SK-N-SH (cell line): ENCODE data around the gene GHRH. TPM values are rescaled to one million over a fixed set of nuclear protein-coding genes. Genes with fewer than 3 reads are reported as not detected.

Source experiments
- CTCF ChIA-PET: fragments of 300-600, 350-600 bp; formaldehyde crosslinking; extraction: SDS; loops from one replicate; lab custom pipeline; 2021; lab: Yijun Ruan, JAX
- POLR2A ChIA-PET: fragments of 350-600 bp; sonication (Branson Sonifier 250); formaldehyde crosslinking; extraction: SDS; loops from one replicate; lab custom pipeline; 2020; ENCODE audit warnings: antibody characterized with exemption, inconsistent platforms; lab: Yijun Ruan, JAX
- DNase-seq: peaks from one replicate; pipeline ENCODE4 v3.0.0; 2012
- H2AFZ ChIP-seq: fragments of 200-600 bp; sonication (generic); 2 replicates; pipeline ENCODE4 v1.8.1; 2016; ENCODE audit warnings: antibody characterized with exemption, mild to moderate bottlenecking, low read depth
- H3F3A ChIP-seq: fragments of 200-600 bp; sonication (generic); replicated peaks from 2 replicates; pipeline ENCODE3; 2016; ENCODE audit warnings: antibody characterized with exemption, mild to moderate bottlenecking; ENCODE audit not compliant: insufficient read depth
- H3K27ac ChIP-seq, 2 experiments: fragments of 200-500 bp in 1 of 2; fragments of 200-600 bp in 1 of 2; sonication (Bioruptor generic) in 1 of 2; sonication (generic), shearing (Covaris generic) in 1 of 2; 2 replicates each; pipeline versions ENCODE4 v1.5.1 to v1.6.1; 2014 to 2016; ENCODE audit warnings: low read depth in 2 of 2, inconsistent platforms in 1 of 2, low read length in 1 of 2, mild to moderate bottlenecking in 1 of 2, mixed read lengths in 1 of 2
- H3K27me3 ChIP-seq: fragments of 200-600 bp; sonication (generic), shearing (Covaris generic); 2 replicates; pipeline ENCODE4 v1.6.1; 2016; ENCODE audit warnings: mixed run types; ENCODE audit not compliant: insufficient read depth
- H3K36me3 ChIP-seq, 2 experiments: fragments of 200-500 bp in 1 of 2; fragments of 200-600 bp in 1 of 2; sonication (Bioruptor generic) in 1 of 2; sonication (generic) in 1 of 2; replicated peaks in 1 of 2; 2 replicates each; pipeline versions ENCODE3 to v1.5.1; 2014 to 2016; ENCODE audit warnings: low read length in 1 of 2, mild to moderate bottlenecking in 1 of 2; ENCODE audit not compliant: insufficient read depth in 2 of 2, control insufficient read depth in 1 of 2
- H3K4me1 ChIP-seq, 2 experiments: fragments of 200-500 bp in 1 of 2; fragments of 200-600 bp in 1 of 2; sonication (Bioruptor generic) in 1 of 2; sonication (generic), shearing (Covaris generic) in 1 of 2; 2 replicates each; pipeline versions ENCODE4 v1.5.1 to v1.6.1; 2014 to 2016; ENCODE audit warnings: low read depth in 1 of 2, low read length in 1 of 2, mixed run types in 1 of 2; ENCODE audit not compliant: insufficient read depth in 2 of 2, control insufficient read depth in 1 of 2
- H3K4me2 ChIP-seq: fragments of 200-600 bp; sonication (generic), shearing (Covaris generic); 2 replicates; pipeline ENCODE4 v1.6.1; 2017; ENCODE audit warnings: mixed run types
- H3K4me3 ChIP-seq, 2 experiments: fragments of 200-500 bp in 1 of 2; fragments of 200-600 bp in 1 of 2; sonication (Bioruptor generic) in 1 of 2; sonication (generic), shearing (Covaris generic) in 1 of 2; 2 replicates each; pipeline versions ENCODE4 v1.5.1 to v1.8.1; 2014 to 2016; ENCODE audit warnings: low read depth in 2 of 2, inconsistent platforms in 1 of 2, low read length in 1 of 2, mild to moderate bottlenecking in 1 of 2, mixed read lengths in 1 of 2, moderate library complexity in 1 of 2
- H3K79me2 ChIP-seq: fragments of 200-600 bp; sonication (generic); 2 replicates; pipeline ENCODE4 v1.8.1; 2017; ENCODE audit warnings: mild to moderate bottlenecking; ENCODE audit not compliant: insufficient read depth
- H3K9ac ChIP-seq: fragments of 200-600 bp; sonication (generic); 2 replicates; pipeline ENCODE4 v1.6.1; 2017; ENCODE audit warnings: mixed run types
- H3K9me2 ChIP-seq: fragments of 200-600 bp; sonication (generic); 2 replicates; pipeline ENCODE4 v1.6.1; 2017; ENCODE audit warnings: mixed run types
- H3K9me3 ChIP-seq: fragments of 200-600 bp; sonication (generic); 2 replicates; pipeline ENCODE4 v1.6.1; 2017; ENCODE audit warnings: mixed run types, mild to moderate bottlenecking, moderate library complexity
- H4K20me1 ChIP-seq: fragments of 200-600 bp; sonication (generic); 2 replicates; pipeline ENCODE4 v1.6.1; 2017; ENCODE audit warnings: mild to moderate bottlenecking, mixed run types; ENCODE audit not compliant: insufficient read depth
- CHD2 ChIP-seq: fragments of 150-350 bp; IDR thresholded peaks from 2 replicates; pipeline ENCODE4 v1.6.1; 2018; ENCODE audit warnings: low read length; ENCODE audit not compliant: partially characterized antibody
- EP300 ChIP-seq, 2 experiments: IDR thresholded peaks; 2 replicates each; pipeline versions ENCODE4 v1.4.0 to v1.6.1; 2012; ENCODE audit warnings: borderline replicate concordance in 1 of 2, low read depth in 1 of 2, low read length in 1 of 2
- EZH2phosphoT487 ChIP-seq: fragments of 200-600 bp; sonication (generic); IDR thresholded peaks from 2 replicates; pipeline ENCODE4 v1.6.1; 2017; ENCODE audit warnings: low read depth, mixed run types, mild to moderate bottlenecking, antibody characterized with exemption, moderate library complexity, borderline replicate concordance
- GATA2 ChIP-seq: sonication (generic); formaldehyde crosslinking; IDR thresholded peaks from 2 replicates; pipeline ENCODE4 v1.5.0; 2020; ENCODE audit warnings: mild to moderate bottlenecking, missing genetic modification reagents
- JUND ChIP-seq: IDR thresholded peaks from 2 replicates; pipeline ENCODE4 v1.4.0; 2012
- MEF2A ChIP-seq: IDR thresholded peaks from 2 replicates; pipeline ENCODE4 v1.4.0; 2012; ENCODE audit warnings: low read depth, borderline replicate concordance
- MXI1 ChIP-seq: IDR thresholded peaks from 2 replicates; pipeline ENCODE4 v1.6.1; 2012; ENCODE audit warnings: mild to moderate bottlenecking, low read depth, low read length, improper control_type of control experiment
- NFIC ChIP-seq: IDR thresholded peaks from 2 replicates; pipeline ENCODE4 v1.4.0; 2012; ENCODE audit warnings: borderline replicate concordance
- NRF1 ChIP-seq: IDR thresholded peaks from 2 replicates; pipeline ENCODE4 v1.6.1; 2012; ENCODE audit warnings: low read depth, mild to moderate bottlenecking, low read length
- POLR2AphosphoS5 ChIP-seq: IDR thresholded peaks from 2 replicates; pipeline ENCODE4 v1.6.1; 2012; ENCODE audit warnings: low read depth, low read length
- RAD21 ChIP-seq: IDR thresholded peaks from 2 replicates; pipeline ENCODE4 v1.6.1; 2012; ENCODE audit warnings: mild to moderate bottlenecking, low read length
- RCOR1 ChIP-seq: fragments of 150-350 bp; IDR thresholded peaks from 2 replicates; pipeline ENCODE4 v1.6.1; 2017; ENCODE audit warnings: antibody characterized with exemption, low read length
- RFX5 ChIP-seq: IDR thresholded peaks from 2 replicates; pipeline ENCODE4 v1.6.1; 2012; ENCODE audit warnings: mild to moderate bottlenecking, improper control_type of control experiment, low read length
- RXRA ChIP-seq: IDR thresholded peaks from 2 replicates; pipeline ENCODE4 v1.4.0; 2012; ENCODE audit warnings: low read depth, mild to moderate bottlenecking, borderline replicate concordance
- SIN3A ChIP-seq: IDR thresholded peaks from 2 replicates; pipeline ENCODE4 v1.6.1; 2012; ENCODE audit warnings: low read depth, mild to moderate bottlenecking, low read length, moderate library complexity, borderline replicate concordance
- TAF1 ChIP-seq: IDR thresholded peaks from 2 replicates; pipeline ENCODE4 v1.6.1; 2012; ENCODE audit warnings: low read depth, mild to moderate bottlenecking, low read length, moderate library complexity, borderline replicate concordance
- YY1 ChIP-seq: IDR thresholded peaks from 2 replicates; pipeline ENCODE4 v1.4.0; 2012; ENCODE audit warnings: low read depth, mild to moderate bottlenecking
- WGBS: methylation state at CpG from one replicate; pipeline ENCODE4 v1.1.6; 2017; ENCODE audit warnings: low lambda C conversion rate; 5-methylcytosine and 5-hydroxymethylcytosine counted together
- polyA plus RNA-seq, 3 experiments: library from polyadenylated mRNA; depleted of rRNA; stranded (reverse); fragments of >200 nt; gene quantifications; 2 replicates each; pipeline ENCODE4 v1.2.3, GENCODE V29; 2012
- TF ChIP-seq, protein P1 (sequence below): IDR thresholded peaks from 2 replicates; pipeline ENCODE4; 2012
- TF ChIP-seq, protein P2 (sequence below): IDR thresholded peaks from 2 replicates; pipeline ENCODE4 v1.6.1; 2012; ENCODE audit warnings: mild to moderate bottlenecking, low read depth, low read length, moderate library complexity

Gene GHRH
- polyA plus RNA-seq, 1 of the 3 experiments (the other 2 are of a cell fraction), result not detected

DNA sequence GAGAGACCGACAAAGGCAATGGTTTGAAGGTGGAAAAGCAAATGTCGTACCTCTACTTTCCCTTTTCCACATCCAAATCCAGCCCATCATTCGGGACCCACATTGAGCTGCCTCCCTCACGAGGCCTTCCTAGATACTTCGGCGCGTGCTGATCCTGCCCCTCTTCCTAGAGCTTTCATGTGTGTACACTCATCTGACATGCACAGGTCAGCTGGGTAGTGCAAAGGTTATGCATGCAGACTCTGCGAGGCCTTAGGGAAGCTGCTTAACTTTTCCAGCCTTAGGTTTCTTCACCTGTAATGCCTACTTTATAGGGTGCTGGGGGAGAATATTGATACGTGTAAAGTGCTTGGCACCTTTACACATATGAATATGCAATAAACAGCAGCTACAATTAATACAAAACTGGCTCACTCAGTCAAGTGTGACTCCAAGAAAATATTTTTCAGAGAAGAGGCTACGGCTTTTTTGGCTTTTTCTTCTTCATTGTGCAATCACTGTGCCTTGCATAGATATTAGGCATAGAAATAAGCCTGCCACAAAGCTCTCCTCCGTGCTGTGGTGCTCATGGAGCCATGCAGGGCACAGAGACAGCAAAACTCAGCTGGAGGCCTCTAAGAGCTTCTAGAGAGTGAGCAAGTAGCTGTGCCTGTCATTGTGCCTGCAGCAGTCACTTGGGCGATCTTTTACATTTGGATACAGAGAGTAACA, 24.2 kb upstream of the GHRH start:
- ChIA-PET POLR2A (no interaction called here), CTCF (interaction anchor here (1.2 to 8.6 kb wide), 2 partner anchors 9 to 15 kb away, joined by 3 to 32 read pairs; no protein-coding TSS in a partner anchor)
- H3K4me2 ChIP-seq, result no peak overlapping the region
- no peak overlapping the region for H3K27ac ChIP-seq
- no peaks in the 10 kb centered on the region for H3K9me2 ChIP-seq
- no peaks in the 10 kb centered on the region for H3F3A ChIP-seq
- no peak for DNase-seq
- H3K9ac ChIP-seq, result no peak overlapping the region
- H4K20me1 ChIP-seq, result no peaks in the 10 kb centered on the region
- no peaks in the 10 kb centered on the region for H3K36me3 ChIP-seq
- TF ChIP-seq YY1 (no peak), RXRA (no peak), JUND (no peak), POLR2AphosphoS5 (no peak), RCOR1 (no peak), RFX5 (no peak), EZH2phosphoT487 (no peak), SIN3A (no peak)
- TF ChIP-seq, protein P1, sequence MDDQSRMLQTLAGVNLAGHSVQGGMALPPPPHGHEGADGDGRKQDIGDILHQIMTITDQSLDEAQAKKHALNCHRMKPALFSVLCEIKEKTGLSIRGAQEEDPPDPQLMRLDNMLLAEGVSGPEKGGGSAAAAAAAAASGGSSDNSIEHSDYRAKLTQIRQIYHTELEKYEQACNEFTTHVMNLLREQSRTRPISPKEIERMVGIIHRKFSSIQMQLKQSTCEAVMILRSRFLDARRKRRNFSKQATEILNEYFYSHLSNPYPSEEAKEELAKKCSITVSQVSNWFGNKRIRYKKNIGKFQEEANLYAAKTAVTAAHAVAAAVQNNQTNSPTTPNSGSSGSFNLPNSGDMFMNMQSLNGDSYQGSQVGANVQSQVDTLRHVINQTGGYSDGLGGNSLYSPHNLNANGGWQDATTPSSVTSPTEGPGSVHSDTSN, result no peak
- H3K27me3 ChIP-seq, result no peaks in the 10 kb centered on the region
- WGBS, result 85% methylated on average over 12 of the region's 12 CpGs
- no peak overlapping the region for H3K4me3 ChIP-seq
- peaks cover 17% of the 10 kb centered on the region for H3K79me2 ChIP-seq
- no peak overlapping the region for H2AFZ ChIP-seq
- no peaks in the 10 kb centered on the region for H3K9me3 ChIP-seq
- H3K4me1 ChIP-seq, result peaks cover 4 to 22% of the 10 kb centered on the region in 2 experiments; a peak in 2 of 4 replicates

DNA sequence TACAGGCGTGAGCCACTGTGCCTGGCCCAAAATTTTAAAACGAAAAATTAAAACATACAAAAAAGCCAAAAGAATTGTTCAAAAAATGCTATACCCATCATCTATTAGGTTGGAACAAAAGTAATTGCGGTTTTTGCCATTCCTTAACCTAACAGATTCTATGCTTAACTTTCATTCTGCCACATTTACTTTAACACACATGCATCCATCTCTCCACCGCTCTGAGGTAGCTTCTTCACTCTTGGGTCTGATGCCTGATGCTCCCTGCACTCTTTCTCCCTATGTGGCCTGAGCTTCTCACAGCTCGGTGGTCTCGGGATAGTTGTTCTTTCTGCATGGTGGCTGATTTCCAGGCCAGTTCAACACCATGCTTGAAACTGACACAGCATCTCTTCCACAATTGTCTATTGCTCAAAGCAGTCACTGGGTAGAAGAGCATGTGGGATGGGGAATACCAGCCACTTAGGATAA, 23.1 kb upstream of the GHRH start:
- Histone ChIP-seq H3K36me3 (no peaks in the 10 kb centered on the region), H2AFZ (no peak overlapping the region), H3K9ac (no peak overlapping the region), H3K27me3 (no peaks in the 10 kb centered on the region), H3K9me2 (no peaks in the 10 kb centered on the region), H3K4me3 (no peak overlapping the region), H3K79me2 (peaks cover 7% of the 10 kb centered on the region), H3F3A (no peaks in the 10 kb centered on the region), H4K20me1 (no peaks in the 10 kb centered on the region), H3K27ac (no peak overlapping the region), H3K4me2 (no peak overlapping the region), H3K4me1 (peaks cover 0 to 26% of the 10 kb centered on the region in 2 experiments; a peak in 1 of 4 replicates), H3K9me3 (no peaks in the 10 kb centered on the region)
- no peak for TF ChIP-seq EZH2phosphoT487
- TF ChIP-seq TAF1, result no peak
- no peak for TF ChIP-seq RAD21
- TF ChIP-seq, protein P1, result no peak
- TF ChIP-seq, protein P2, sequence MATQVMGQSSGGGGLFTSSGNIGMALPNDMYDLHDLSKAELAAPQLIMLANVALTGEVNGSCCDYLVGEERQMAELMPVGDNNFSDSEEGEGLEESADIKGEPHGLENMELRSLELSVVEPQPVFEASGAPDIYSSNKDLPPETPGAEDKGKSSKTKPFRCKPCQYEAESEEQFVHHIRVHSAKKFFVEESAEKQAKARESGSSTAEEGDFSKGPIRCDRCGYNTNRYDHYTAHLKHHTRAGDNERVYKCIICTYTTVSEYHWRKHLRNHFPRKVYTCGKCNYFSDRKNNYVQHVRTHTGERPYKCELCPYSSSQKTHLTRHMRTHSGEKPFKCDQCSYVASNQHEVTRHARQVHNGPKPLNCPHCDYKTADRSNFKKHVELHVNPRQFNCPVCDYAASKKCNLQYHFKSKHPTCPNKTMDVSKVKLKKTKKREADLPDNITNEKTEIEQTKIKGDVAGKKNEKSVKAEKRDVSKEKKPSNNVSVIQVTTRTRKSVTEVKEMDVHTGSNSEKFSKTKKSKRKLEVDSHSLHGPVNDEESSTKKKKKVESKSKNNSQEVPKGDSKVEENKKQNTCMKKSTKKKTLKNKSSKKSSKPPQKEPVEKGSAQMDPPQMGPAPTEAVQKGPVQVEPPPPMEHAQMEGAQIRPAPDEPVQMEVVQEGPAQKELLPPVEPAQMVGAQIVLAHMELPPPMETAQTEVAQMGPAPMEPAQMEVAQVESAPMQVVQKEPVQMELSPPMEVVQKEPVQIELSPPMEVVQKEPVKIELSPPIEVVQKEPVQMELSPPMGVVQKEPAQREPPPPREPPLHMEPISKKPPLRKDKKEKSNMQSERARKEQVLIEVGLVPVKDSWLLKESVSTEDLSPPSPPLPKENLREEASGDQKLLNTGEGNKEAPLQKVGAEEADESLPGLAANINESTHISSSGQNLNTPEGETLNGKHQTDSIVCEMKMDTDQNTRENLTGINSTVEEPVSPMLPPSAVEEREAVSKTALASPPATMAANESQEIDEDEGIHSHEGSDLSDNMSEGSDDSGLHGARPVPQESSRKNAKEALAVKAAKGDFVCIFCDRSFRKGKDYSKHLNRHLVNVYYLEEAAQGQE, result no peak
- no peak for TF ChIP-seq GATA2 (CRISPR knock-in tag)
- no peak for TF ChIP-seq NRF1
- TF ChIP-seq RXRA, result no peak
- TF ChIP-seq MEF2A, result no peak
- TF ChIP-seq NFIC, result no peak
- TF ChIP-seq MXI1, result no peak
- no peak for TF ChIP-seq EP300 (IDR thresholded peaks at IDR 0.05; ENCODE audit: borderline replicate concordance in 1 of 2, low read depth in 1 of 2, low read length in 1 of 2)
- TF ChIP-seq CHD2, result no peak
- ChIA-PET CTCF (interaction anchor here (8.6 kb wide), 1 partner anchor 8 kb away, joined by 32 read pairs; no protein-coding TSS in a partner anchor), POLR2A (no interaction called here)
- no peak for DNase-seq
- 86% methylated on average over 6 of the region's 6 CpGs for WGBS
